ENCODE measurements around the gene MTA1. TPM values are rescaled to one million over a fixed set of nuclear protein-coding genes. Genes with fewer than 3 reads are reported as not detected.

Gene MTA1
- polyA plus RNA-seq, 2 of the 4 experiments (the other 2 are of a cell fraction): 46.8 to 86.7 TPM

- ChIA-PET CTCF (interaction anchor here (0.9 to 4.4 kb wide), 3 partner anchors 13 to 34 kb away, joined by 3 to 29 read pairs (median 15); no protein-coding TSS in a partner anchor), POLR2A (no interaction called here)
- no peak overlapping the region for H3K4me3 ChIP-seq
- no peaks in the 10 kb centered on the region for H3K9me3 ChIP-seq
- WGBS (ENCODE audit: missing lambda C conversion rate): 96% methylated on average over 6 of the region's 6 CpGs
- peaks cover 10% of the 10 kb centered on the region; the same call in 1 of the 3 replicates for H3K4me1 ChIP-seq
- FAIRE-seq (no peak), ATAC-seq (no peak), DNase-seq (ENCODE audit: low read depth in 1 of 2, low spot score in 1 of 2) (no peak)
- H3K4me2 ChIP-seq: no peak overlapping the region
- TF ChIP-seq JUNB (IDR thresholded peaks at IDR 0.05): no peak
- no peak for TF ChIP-seq CEBPB (IDR thresholded peaks at IDR 0.05)
- TF ChIP-seq, protein P1, sequence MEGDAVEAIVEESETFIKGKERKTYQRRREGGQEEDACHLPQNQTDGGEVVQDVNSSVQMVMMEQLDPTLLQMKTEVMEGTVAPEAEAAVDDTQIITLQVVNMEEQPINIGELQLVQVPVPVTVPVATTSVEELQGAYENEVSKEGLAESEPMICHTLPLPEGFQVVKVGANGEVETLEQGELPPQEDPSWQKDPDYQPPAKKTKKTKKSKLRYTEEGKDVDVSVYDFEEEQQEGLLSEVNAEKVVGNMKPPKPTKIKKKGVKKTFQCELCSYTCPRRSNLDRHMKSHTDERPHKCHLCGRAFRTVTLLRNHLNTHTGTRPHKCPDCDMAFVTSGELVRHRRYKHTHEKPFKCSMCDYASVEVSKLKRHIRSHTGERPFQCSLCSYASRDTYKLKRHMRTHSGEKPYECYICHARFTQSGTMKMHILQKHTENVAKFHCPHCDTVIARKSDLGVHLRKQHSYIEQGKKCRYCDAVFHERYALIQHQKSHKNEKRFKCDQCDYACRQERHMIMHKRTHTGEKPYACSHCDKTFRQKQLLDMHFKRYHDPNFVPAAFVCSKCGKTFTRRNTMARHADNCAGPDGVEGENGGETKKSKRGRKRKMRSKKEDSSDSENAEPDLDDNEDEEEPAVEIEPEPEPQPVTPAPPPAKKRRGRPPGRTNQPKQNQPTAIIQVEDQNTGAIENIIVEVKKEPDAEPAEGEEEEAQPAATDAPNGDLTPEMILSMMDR (IDR thresholded peaks at IDR 0.05): no peak
- no peak for TF ChIP-seq NR3C1 (IDR thresholded peaks at IDR 0.05)
- TF ChIP-seq BCL3 (IDR thresholded peaks at IDR 0.05): no peak
- no peak for TF ChIP-seq ESRRA (IDR thresholded peaks at IDR 0.05; ENCODE audit: borderline replicate concordance, low read length)
- no peak for TF ChIP-seq SMC3 (IDR thresholded peaks at IDR 0.05)
- TF ChIP-seq, protein P2, sequence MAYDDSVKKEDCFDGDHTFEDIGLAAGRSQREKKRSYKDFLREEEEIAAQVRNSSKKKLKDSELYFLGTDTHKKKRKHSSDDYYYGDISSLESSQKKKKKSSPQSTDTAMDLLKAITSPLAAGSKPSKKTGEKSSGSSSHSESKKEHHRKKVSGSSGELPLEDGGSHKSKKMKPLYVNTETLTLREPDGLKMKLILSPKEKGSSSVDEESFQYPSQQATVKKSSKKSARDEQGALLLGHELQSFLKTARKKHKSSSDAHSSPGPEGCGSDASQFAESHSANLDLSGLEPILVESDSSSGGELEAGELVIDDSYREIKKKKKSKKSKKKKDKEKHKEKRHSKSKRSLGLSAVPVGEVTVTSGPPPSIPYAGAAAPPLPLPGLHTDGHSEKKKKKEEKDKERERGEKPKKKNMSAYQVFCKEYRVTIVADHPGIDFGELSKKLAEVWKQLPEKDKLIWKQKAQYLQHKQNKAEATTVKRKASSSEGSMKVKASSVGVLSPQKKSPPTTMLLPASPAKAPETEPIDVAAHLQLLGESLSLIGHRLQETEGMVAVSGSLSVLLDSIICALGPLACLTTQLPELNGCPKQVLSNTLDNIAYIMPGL (CRISPR knock-in tag; IDR thresholded peaks at IDR 0.05; ENCODE audit: borderline replicate concordance): no peak
- H3K27ac ChIP-seq: no peak overlapping the region
These were observed 74.9 kb downstream of the MTA1 start for GRCh38 chr14:105494606-105494929.

- 93% methylated on average over 13 of the region's 18 CpGs for WGBS (ENCODE audit: missing lambda C conversion rate)
- ChIA-PET POLR2A (no interaction called here), CTCF (interaction anchor here (0.9 to 4.4 kb wide), 4 partner anchors 12 to 33 kb away, joined by 3 to 15 read pairs (median 8); no protein-coding TSS in a partner anchor)
- Histone ChIP-seq H3K9me3 (no peaks in the 10 kb centered on the region), H3K27ac (no peak overlapping the region), H3K4me2 (no peak overlapping the region), H3K4me3 (no peak overlapping the region), H3K4me1 (peaks cover 10% of the 10 kb centered on the region; the same call in 1 of the 3 replicates)
- no peak for TF ChIP-seq POLR2AphosphoS2 (conservative IDR thresholded peaks at IDR 0.05; ENCODE audit: low read length)
- no peak for TF ChIP-seq NFE2L2 (conservative IDR thresholded peaks at IDR 0.05; ENCODE audit: low read length)
- TF ChIP-seq, protein P2 (CRISPR knock-in tag; IDR thresholded peaks at IDR 0.05; ENCODE audit: borderline replicate concordance): no peak
- TF ChIP-seq HEYL (CRISPR knock-in tag; IDR thresholded peaks at IDR 0.05): no peak
- TF ChIP-seq NR3C1 (IDR thresholded peaks at IDR 0.05): no peak
- TF ChIP-seq KDM1A (IDR thresholded peaks at IDR 0.05; ENCODE audit: low read depth): no peak
- TF ChIP-seq RARB (CRISPR knock-in tag; IDR thresholded peaks at IDR 0.05): no peak
- TF ChIP-seq, protein P3, sequence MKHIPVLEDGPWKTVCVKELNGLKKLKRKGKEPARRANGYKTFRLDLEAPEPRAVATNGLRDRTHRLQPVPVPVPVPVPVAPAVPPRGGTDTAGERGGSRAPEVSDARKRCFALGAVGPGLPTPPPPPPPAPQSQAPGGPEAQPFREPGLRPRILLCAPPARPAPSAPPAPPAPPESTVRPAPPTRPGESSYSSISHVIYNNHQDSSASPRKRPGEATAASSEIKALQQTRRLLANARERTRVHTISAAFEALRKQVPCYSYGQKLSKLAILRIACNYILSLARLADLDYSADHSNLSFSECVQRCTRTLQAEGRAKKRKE (CRISPR knock-in tag; IDR thresholded peaks at IDR 0.05; ENCODE audit: low read depth): no peak
- TF ChIP-seq CBX2 (IDR thresholded peaks at IDR 0.05; ENCODE audit: borderline replicate concordance, low read depth): no peak
- TF ChIP-seq HOXB5 (CRISPR knock-in tag; IDR thresholded peaks at IDR 0.05): no peak
- TF ChIP-seq EHMT2 (IDR thresholded peaks at IDR 0.05; ENCODE audit: low read depth): no peak
- FAIRE-seq (no peak), ATAC-seq (no peak), DNase-seq (ENCODE audit: low read depth in 1 of 2, low spot score in 1 of 2) (no peak)
These were observed 75.7 kb downstream of the MTA1 start for GRCh38 chr14:105495101-105495989.
